Neural progenitor cell (in vitro differentiated cells): Measurements from ENCODE around the gene ANO7.

Experiments used
- EZH2phosphoT487 ChIP-seq: fragments of 200-600 bp; sonication (generic); IDR thresholded peaks from 2 replicates; pipeline ENCODE4 v1.6.1; 2017; ENCODE audit warnings: antibody characterized with exemption
- TF ChIP-seq, protein P1 (sequence below): fragments of 200-600 bp; sonication (generic); IDR thresholded peaks from 2 replicates; pipeline ENCODE4 v1.5.1; 2017; ENCODE audit warnings: antibody characterized with exemption, mild to moderate bottlenecking

DNA sequence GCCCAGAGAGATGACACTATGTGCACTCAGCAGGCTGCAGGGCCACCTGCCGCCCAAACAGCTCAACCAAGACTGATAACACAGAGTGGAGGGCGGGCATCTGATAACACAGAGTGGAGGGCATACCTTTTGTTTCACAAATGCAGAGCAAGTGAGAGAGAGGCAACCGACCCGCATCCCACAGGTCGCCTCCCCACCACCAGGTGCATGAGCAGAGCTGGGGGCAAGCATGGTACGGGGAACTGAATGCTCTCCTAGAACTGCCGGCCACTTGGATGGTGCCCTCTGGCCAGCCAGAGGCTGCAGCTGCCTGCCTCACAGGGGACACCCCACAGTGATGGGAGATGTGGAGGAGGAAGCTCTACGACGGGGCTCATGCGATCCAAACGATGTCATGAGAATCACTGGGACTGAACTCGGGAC, 49.5 kb downstream of the ANO7 start:
- TF ChIP-seq, protein P1, sequence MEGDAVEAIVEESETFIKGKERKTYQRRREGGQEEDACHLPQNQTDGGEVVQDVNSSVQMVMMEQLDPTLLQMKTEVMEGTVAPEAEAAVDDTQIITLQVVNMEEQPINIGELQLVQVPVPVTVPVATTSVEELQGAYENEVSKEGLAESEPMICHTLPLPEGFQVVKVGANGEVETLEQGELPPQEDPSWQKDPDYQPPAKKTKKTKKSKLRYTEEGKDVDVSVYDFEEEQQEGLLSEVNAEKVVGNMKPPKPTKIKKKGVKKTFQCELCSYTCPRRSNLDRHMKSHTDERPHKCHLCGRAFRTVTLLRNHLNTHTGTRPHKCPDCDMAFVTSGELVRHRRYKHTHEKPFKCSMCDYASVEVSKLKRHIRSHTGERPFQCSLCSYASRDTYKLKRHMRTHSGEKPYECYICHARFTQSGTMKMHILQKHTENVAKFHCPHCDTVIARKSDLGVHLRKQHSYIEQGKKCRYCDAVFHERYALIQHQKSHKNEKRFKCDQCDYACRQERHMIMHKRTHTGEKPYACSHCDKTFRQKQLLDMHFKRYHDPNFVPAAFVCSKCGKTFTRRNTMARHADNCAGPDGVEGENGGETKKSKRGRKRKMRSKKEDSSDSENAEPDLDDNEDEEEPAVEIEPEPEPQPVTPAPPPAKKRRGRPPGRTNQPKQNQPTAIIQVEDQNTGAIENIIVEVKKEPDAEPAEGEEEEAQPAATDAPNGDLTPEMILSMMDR = no peak
- TF ChIP-seq EZH2phosphoT487 = no peak
